ENCODE data around the gene SNRPD3. TPM values are rescaled to one million over a fixed set of nuclear protein-coding genes. Genes with fewer than 3 reads are reported as not detected.
"Not testable (repeated sequence)": the region's sequence is repeated elsewhere in the genome, so short reads cannot be mapped to it uniquely, and the experiment has no call there.

Gene SNRPD3
- 242 and 306 TPM in 2 replicates for total RNA-seq

DNA sequence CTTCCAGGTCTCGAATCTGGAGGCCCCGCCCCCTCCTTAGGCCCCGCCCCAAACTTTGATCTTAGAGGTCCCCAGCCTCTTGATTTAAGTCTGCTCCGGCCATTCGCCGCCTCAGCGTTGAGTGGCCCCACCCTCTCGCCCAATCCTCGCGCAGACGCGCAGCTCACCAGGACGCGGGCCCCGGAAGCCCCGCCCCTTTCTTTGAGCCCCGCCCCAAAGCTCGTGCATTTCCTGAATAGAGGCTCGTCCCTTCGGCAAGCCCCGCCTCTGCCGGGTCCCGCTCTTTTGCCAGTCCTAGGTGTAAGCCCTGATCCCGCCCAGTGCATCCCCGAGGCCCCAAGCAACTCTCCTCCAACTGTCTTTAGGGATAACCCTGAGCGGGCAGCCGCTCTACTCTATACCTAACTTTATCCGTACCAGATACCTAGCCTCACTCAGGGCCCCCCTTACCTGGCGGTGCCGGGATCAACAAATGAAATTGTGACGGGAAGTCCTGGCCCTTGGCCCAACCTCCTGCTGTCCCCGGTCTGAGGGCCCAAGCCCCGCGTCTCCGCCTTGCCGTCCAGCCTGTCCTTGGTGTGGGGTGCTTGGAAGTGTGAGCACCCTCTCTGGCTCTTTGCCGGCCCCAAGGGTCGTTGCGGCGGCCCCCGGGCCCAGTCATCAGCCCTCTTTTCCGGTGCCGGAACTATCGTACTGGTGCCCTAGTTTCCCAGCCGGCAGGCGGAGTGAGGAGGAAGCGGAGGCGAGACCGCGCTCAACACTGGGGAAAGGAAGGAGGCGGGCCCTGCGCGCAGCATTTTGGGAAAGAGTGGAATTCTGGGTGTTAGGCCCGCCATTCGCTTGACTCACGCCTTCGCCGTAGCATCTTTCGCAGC, at the start of gene SNRPD3:
Gene SNRPD3, plus strand, starts transcription at position 835 of the 875 bp plus-strand sequence. CDS start 1,676 bp downstream, outside the sequence.
- peak; percentile 94 for DNase-seq (ENCODE audit: low read depth, low spot score)

DNA sequence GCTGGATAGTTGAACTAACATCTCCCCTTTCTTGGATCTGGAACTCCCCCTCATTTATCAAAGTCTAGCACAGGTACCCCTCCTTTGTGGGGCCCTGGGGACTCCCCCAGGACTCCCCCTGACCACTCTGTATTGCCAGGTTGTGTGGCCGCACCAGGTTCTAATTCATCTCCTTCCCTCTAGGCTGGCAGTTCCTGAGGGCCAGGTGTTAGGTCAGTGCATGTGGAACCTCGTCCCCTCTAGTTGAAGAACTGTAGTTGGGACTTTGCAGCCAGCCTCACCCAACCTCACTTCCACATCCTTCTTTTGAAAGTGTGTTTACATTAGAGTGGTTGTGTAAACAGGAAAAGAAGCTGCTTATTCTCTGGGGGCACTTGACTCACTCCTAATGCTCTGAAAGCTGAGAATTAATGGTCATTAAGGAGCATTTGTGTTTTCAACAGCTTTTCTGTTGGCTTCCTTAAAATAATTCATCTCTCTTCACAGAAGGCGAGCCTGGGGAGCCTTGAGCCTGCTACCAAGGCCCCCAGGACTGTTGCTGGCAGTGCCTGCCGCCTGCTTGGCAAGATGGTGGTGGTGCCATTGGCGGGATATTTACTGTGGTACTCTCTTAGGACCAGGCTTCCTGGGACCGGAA, 48.9 kb upstream of the SNRPD3 start:
- DNase-seq (ENCODE audit: low read depth, low spot score) = no peak

DNA sequence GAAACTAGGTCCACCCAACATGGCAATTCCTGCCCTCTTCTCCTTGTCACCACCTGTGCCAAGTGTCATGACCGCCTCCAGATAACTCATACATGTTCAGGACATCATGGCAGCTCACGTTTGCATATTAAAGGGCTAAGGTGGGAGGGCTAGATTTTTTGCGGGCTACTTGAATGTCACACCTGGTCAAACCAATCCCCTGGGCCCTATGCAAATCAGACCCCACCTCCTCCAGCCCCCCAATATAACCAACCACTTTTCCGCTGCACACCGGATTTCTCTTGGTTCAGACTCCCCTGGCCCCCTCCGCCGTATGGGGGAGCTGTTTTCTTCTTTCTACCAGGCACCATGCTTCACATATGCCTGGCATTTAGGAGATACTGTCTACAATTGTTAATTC, 48.1 kb upstream of the SNRPD3 start:
- no peak for DNase-seq (ENCODE audit: low read depth, low spot score)

DNA sequence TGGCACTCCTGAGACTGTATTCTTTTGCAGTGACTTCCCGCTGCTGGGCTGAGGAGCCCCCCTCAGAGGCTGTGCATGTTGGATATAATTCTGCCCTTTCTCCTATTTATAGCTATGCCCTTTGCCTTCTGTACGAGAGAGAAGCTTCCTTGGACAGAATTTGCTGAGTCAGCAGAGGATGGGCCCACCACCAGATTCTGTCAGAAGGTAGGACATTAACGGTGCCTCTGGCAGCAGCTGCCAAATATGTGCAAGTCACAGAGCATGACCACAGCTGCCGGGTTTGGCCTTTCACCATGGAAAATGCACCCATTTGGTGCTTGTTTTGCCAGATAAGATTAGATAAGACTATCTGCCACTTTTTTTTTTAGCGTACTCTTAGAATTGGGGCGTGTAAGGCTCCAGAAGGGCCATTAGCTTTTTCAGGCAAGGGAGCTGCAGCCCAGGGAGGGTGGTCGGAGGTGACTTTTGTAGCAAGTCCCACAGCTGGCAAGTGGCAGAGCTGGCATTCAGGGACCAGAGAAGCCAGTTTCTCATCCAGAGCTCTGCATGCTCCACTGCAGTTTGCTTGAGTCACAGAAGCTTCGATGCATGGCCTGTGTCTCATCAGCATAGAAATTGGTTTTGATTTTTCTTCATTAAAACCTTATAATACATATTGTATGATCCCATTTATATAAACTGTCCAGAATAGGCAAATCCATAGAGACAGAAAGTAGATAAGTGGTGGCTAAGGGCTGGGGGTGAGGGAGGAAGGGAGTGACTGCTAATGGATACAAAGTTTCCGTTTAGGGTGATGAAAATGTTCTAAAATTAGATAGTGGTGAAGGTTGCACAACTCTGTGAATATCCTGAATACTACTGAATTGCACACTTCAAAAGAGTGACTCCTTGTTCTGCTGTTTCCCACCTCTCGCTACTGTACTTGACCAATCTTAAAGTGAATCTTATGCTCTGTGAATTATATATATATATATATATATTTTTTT, 44.9 kb upstream of the SNRPD3 start:
- DNase-seq (ENCODE audit: low read depth, low spot score) = no peak

DNA sequence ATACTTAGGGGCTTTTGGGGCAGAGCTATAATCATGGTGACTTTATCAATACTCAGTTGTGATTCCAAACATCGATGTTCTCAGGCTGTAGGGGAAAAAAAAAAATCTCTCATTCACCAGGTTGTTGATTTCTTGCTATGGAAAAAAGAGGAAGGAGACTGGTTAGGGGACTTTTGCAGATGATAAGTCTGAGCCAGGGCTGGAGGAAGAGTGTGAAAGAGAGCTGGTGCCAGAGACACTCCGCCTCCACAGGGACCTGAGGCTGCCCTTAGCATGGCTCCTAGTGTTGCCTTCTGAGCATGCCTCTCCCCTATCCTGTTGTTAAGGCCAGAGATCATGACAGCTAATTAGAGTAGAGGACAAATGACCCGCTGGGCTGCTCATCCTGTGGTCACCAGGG, 43.8 kb upstream of the SNRPD3 start:
- no peak for DNase-seq (ENCODE audit: low read depth, low spot score)

DNA sequence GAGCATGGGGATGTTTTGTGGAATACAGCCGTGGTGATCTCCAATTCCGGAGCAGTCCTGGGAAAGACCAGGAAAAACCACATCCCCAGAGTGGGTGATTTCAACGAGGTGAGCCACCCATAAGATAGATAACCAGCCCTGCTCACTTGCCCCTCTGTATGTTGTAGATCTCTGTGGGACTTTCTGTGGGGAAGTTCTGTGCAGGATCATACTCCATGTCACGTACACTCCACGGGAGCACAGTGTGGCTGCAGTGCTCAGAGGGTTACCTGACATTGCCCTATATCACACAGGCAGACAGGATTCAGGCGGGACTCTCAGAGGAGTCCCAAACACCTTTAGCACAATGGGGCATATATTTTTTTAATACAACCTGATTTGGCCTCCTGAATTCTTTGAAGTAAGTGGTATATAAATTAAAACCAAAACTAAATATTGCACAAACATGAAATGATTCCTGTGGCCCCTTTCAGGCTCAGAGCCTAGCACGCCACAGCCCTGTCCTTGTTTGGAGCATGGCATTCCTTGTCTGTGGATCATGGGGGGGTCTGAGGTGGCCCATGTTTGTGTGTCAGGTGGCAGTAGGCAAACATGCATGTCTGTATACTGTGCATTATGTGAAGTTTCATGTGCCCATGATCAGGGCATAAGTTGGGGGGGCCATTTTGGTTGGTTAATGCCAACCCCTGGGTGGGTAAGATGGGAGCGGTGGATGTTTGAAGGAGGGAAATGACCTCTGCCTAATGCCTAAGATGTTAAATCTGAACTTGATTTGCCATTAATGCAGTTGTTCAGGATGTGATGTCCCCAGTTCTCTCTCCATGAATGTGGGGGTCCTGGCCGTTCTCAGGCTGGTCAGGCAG, 42.2 kb upstream of the SNRPD3 start:
- DNase-seq (ENCODE audit: low read depth, low spot score) = no peak

DNA sequence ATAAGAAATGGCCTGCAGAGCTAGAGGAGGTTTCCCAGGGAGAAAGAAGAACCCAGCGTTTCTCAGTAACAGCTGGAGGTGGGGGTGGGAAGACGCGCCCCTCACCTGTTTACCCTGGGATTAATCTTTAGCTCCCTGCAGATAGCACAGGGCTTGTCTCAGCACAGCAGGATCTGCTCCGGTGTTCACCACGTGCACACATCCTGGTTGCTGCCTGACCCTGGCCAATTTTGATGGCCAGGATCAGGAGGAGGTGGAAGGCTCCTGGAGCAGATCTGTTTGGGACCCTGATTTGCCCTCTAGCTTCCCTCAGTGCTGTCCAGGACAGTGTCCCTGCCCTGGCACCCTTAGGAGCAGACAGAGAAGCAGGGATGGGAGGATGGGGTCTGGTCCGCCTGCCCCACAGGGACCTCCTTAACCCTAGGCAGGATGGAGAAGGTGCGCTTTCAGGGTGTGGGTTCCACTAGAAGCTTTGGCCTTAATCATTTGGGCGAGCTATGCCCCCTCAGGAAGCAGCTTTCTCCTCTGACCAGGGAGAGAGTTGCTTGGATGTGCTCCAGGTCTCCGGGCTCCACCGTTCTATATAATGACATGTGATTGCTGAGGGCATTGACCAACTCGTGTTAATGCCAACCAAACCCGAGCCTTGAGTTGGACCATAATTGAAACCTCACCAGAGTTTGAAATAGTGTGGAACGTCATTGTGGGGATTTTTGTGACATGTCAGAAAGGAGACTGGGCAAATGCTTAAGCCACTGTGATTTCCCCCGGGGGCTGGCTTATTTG, 41.4 kb upstream of the SNRPD3 start:
- no peak for DNase-seq (ENCODE audit: low read depth, low spot score)

DNA sequence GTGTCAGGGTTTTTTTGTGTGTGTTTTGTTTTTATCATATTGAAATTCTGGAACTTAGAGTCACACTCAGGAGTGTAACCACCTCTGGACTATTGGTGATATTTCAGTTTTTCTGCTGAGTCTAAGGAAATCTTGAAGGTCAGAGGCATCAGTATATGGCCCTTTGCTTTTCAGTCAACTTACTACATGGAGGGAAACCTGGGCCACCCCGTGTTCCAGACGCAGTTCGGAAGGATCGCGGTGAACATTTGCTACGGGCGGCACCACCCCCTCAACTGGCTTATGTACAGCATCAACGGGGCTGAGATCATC, 40.8 kb upstream of the SNRPD3 start:
- DNase-seq (ENCODE audit: low read depth, low spot score) = no peak

DNA sequence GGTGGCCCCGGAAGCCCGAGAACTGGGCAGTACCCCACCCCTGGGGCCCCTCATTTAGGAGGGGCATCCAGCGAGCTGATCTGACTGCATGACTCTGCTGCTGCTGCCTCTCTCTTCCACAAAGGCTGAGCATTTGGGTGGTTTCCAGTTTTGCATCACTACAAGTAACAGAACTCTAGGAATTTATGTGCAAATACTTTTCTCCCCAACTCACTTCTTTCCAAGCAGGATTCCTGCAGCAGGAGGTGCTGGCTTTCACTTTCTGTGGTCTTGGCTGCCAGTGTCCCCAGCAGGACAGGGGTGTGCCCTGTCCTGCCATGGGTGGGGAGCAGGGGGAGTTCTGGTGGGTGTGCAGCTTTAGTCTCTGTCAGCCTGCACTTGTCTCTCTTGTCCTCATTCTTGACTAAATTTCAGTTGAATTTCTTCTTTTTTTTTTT, 39.5 kb upstream of the SNRPD3 start:
- DNase-seq (ENCODE audit: low read depth, low spot score) = no peak

DNA sequence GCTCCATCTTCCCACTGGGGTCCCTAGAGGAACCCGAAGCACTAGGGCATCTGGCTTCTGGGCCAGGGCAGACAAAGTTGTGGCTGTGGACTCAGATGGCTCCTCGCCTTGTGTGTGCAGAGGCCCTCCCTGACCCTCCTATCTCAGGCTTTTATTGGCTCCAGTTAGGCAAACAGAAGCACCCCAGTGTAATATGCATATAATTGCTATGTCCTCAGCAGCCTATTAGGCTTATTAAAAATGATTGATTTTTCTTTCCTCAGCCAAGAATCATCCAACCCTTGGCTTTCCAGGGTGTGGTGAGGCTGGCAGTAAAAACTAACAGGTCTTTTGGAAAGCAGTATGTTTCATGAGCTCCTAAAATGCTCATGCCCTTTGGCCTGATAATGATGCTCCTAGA, 38.4 kb upstream of the SNRPD3 start:
- DNase-seq (ENCODE audit: low read depth, low spot score) = no peak

DNA sequence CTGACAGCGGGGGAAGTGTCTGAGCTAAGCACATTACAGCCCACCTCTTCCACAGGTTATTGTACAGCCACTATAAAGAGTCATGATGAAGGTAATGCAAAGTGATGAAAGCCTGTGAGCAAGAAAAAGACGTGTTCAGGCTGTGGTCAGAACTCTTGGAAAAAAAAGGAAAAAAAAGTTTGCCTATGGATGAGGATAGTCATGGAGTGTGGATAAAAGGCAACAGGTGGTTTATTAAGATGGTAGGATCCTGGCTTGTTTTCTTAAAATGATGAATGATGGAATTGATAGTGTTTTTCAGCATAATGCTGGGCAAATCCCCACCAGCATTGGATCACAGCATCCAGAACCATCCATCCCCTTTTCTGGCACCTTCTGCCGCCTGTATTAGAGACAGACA, 37.6 kb upstream of the SNRPD3 start:
- DNase-seq (ENCODE audit: low read depth, low spot score) = no peak

DNA sequence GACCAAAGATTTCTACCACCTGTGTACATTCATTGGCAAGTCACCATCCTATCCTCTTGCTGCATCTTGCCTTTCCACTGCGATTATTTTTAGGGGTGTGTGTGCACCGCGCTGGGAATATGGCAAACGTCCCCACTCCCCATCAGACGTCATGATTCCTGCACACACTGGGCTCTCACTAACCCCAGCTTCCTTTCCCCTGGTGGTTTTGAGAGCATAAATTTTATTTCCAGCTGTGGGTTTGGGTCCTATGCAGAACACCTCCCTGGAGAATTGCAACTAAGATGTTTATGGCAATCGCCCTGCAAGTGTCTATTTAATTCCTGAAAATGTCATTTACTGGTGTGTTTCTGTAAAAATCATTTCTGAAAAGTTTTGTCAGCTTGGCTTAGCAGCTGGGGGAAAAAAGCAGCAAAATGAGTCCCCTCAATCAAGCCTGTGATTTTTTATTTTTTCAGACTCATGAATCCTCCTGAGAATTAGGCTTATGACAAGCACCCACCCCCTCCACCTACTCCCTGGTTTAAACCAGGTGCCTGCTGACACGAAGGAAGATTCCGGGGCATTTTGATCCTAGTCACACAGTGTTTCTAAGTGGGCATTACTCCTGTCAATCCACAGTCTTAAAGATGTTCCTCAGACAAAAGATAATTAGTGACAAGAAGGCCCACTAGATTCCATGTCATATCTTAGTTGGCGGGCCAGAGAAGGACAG, 36.9 kb upstream of the SNRPD3 start:
- no peak for DNase-seq (ENCODE audit: low read depth, low spot score)

DNA sequence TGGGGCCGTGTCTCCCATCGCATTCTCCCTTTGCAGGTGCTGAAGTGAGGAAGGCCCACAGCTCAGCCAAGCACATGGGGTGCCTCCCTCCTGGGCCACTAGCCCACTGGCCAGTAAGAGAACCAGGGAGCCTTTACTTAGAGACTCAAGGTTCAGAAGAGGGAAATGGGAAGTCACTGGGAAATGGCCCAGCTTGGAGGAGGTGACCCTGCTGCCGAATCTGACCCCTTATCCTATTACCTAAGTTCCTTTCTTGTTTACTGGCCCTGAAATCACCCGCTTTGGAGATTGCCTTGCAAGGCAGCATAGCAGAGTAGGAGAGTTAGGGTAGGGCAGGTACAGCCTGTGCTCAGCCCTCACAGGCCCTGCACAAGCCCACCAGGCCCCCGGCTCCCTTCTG, 36.3 kb upstream of the SNRPD3 start:
- no peak for DNase-seq (ENCODE audit: low read depth, low spot score)

DNA sequence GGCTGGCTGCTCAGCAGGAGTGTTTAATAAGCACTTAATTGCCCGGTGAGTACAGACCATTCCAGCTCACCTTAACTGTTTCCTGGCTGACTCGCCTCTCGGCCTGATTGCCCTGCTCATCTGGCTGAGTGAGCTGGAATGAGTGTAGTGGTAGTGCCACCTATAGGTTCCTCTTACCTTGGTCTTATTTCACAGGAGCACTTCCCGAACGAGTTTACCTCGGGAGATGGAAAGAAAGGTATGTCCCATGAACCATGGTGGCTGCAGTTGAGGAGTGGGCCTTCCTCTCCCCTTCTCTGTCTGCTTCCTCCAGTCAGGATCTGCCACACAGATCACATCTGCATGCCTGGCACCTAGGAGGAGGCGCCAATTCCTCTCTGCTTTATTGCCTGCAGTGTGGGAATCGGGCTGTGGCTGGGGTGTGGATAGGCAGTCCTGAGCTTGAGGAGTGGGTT, 34.0 kb upstream of the SNRPD3 start:
- DNase-seq (ENCODE audit: low read depth, low spot score) = peak; percentile 30

DNA sequence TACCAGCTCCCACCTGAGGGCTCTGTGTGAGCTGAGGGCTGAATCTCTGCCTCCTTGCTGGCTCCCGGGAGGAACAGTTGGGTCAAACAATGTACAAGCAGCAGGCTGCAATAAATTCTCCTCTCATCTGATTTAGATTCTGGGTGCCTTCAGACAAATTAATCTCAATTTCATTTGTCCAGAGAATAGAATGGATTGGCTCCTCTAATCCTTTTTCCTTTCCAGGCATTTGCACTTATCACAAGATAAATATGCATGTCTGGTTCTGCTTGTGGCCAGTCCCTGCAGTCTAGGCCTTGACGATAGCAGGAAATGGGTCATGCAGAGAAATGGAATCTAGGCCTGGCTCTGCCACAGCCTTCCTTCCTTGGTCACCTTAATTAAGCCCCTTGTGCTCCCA, 31.9 kb upstream of the SNRPD3 start:
- no peak for DNase-seq (ENCODE audit: low read depth, low spot score)

DNA sequence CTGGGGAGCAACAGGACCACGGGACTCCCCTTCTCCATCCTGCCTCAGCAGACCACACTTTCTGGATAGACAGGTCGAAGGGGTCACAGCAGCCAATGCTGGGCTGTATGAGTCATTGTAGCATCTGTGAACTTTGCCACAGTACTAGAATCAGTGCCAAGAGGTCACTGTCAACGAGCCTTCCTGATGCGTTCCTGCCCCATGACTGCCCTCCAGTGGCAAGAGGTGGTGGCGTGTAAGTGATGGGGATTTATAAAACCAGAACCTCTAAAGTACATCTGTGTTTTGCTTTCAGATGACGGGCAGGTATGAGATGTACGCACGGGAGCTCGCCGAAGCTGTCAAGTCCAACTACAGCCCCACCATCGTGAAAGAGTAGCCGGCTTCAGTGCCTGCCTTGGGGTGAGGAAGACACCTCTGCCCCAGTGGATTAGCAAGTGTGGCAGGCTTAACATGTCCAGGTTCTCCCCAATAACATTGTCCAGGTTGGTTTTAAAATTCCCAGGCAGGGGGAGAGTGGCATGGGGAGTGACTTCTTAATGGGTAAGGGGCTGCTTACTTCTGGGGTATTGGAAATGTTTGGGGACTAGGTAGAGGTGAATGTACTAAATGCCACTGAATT, 30.3 kb upstream of the SNRPD3 start:
- DNase-seq (ENCODE audit: low read depth, low spot score) = no peak

DNA sequence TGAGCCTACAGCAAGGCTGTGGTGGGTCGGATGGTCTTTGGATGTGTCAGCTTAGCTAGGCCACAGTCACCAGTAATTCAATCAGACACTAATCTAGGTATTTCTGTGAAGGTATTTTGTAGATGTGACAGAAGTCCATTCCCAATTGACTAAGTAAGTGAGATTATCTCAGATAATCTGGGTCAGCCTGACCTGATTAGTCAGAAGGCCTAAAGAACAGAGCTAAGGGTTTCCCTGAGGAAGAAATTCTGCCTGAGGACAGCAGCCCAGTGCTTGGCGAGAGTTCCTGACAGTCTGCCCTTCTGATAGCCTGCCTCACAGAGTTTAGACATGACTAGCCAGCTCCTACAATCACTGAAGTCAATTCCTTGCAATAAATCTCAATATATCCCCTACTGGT, 29.6 kb upstream of the SNRPD3 start:
- DNase-seq (ENCODE audit: low read depth, low spot score) = no peak

DNA sequence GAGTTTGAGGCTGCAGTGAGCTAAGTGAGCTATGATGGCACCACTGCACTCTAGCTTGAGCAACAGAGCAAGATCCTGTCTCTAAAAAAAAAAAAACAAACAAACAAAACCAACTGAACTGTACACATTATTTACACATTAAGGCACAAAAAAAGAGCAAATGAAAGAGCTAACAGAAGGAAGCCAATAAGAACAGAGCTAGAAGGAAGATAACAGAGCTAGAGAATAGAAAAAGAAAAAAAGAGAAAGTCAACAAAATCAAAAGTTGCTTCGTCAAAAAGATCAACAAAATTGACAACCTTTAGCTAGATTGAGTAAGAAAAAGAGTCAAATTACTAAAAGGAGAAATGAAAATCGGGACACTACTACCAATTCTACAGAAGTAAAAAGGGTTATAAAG, 25.9 kb upstream of the SNRPD3 start:
- DNase-seq (ENCODE audit: low read depth, low spot score) = no peak

DNA sequence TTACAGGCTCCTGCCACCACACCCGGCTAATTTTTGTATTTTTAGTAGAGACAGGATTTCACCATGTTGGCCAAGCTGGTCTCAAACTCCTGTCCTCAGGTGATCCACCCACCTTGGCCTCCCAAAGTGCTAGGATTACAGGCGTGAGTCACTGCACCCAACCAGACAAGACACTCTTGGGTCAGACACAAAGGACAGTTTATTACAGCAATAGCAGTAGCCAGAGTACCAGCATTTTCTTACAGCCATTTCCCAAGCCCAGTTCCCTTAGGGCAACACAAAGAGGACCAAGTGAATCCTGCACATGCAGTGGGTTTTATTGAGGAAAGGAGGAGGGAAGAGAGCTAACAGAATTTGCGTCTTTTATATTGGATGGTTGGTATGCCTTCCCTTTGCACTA, 24.8 kb upstream of the SNRPD3 start:
- not testable (repeated sequence) for DNase-seq (ENCODE audit: low read depth, low spot score)
